ENCODE results near the gene DLD.

GRCh38 chr7:107891636-107892366 lies 818 bp downstream of the DLD start:
- TF ChIP-seq ATF3 (CRISPR knock-in tag; IDR thresholded peaks at IDR 0.05) (no peak), MXD4 (CRISPR knock-in tag; IDR thresholded peaks at IDR 0.05) (no peak), SUZ12 (IDR thresholded peaks at IDR 0.05; ENCODE audit: low read depth, low read length) (no peak), GATAD2A (CRISPR knock-in tag; IDR thresholded peaks at IDR 0.05) (no peak), IKZF1 (IDR thresholded peaks at IDR 0.05) (no peak), THAP7 (CRISPR knock-in tag; IDR thresholded peaks at IDR 0.05) (no peak)

All from HepG2 (cell line).